Ovary (tissue), 9 donors: Measurements from ENCODE around the gene USP36. TPM values are rescaled to one million over a fixed set of nuclear protein-coding genes. Genes with fewer than 3 reads are reported as not detected.

ENCODE experiments used
- DNase-seq, 5 donors: peaks; one replicate each; pipeline ENCODE4 v3.0.0-alpha.2; 2019 to 2020
- H3K27ac ChIP-seq, 2 donors: fragments of 200-600 bp; one replicate each; pipeline versions ENCODE4 v1.5.1 to v1.8.0; 2019 to 2022
- H3K27me3 ChIP-seq: fragments of 200-600 bp; one replicate; pipeline ENCODE4 v1.8.0; 2022
- H3K36me3 ChIP-seq: fragments of 200-600 bp; sonication (generic); one replicate; pipeline ENCODE4 v1.5.1; 2019
- H3K4me1 ChIP-seq: one replicate; pipeline ENCODE4 v1.8.1; 2013; ENCODE audit warnings: mild to moderate bottlenecking, moderate library complexity; ENCODE audit not compliant: insufficient read depth
- H3K4me3 ChIP-seq: fragments of 200-600 bp; sonication (generic); one replicate; pipeline ENCODE4 v1.5.1; 2017
- H3K9me3 ChIP-seq, 2 donors: fragments of 200-600 bp in 1 of 2; sonication (generic) in 1 of 2; one replicate each; pipeline versions ENCODE4 v1.5.1 to v1.8.1; 2013 to 2019; ENCODE audit warnings: mild to moderate bottlenecking in 1 of 2, moderate library complexity in 1 of 2
- EP300 ChIP-seq: sonication (generic); formaldehyde crosslinking; IDR thresholded peaks from one replicate; pipeline ENCODE4 v1.6.1; 2017; ENCODE audit warnings: antibody characterized with exemption
- POLR2A ChIP-seq: fragments of 450-650 bp; IDR thresholded peaks from one replicate; pipeline ENCODE4 v1.6.1; 2017; ENCODE audit warnings: antibody characterized with exemption, mild to moderate bottlenecking, moderate library complexity
- WGBS, 3 donors: extraction: QIAGEN DNeasy Blood & Tissue Kit in 1 of 3; methylation state at CpG; one replicate each; pipeline versions ENCODE4 v1.1.5 to v1.1.7; 2013 to 2017; 5-methylcytosine and 5-hydroxymethylcytosine counted together
- intact Hi-C, 4 donors: fragments of 100-400 bp; cut with DNase I; formaldehyde crosslinking; loops; one replicate each; pipeline versions ENCODE4 v1.11.0 to v1.15.1; 2022 to 2023
- polyA plus RNA-seq, 2 donors: library from polyadenylated mRNA; stranded (reverse); fragments of 200-250 nt in 1 of 2; fragments of 350-450 nt in 1 of 2; fragmentation: Illumina TruSeq in 1 of 2; extraction: RNeasy Lipid Tissue Mini Kit (QIAGEN cat#74804) in 1 of 2; gene quantifications; one replicate each; pipeline ENCODE4 v1.2.3, GENCODE V29; 2013 to 2014
- total RNA-seq, 7 donors: library from RNA; depleted of rRNA in 2 of 7; stranded (reverse); fragments of >200 nt in 2 of 7; fragmentation: NEBNext Ultra II Directional in 3 of 7; extraction: Animal tissue kit (Norgen Biotek cat#: 25700) in 3 of 7; gene quantifications; one replicate each; pipeline versions ENCODE4 v1.1.0 to v1.2.4, GENCODE V29; 2016 to 2023
- TF ChIP-seq, protein P1 (sequence below), 3 donors: fragments of 450-650 bp in 2 of 3; fragments of 200-600 bp in 1 of 3; IDR thresholded peaks; one replicate each; pipeline versions ENCODE4 v1.5.1 to v1.8.0; 2016 to 2022; ENCODE audit warnings: antibody characterized with exemption in 3 of 3, mild to moderate bottlenecking in 1 of 3
- donor health status: DM: no; HTN: no; CAD: no; lungs with moderate emphysema.
- donor health status: DM: no; HTN: no; CAD: no.
- donor health status: Bipolar disorder and iron deficiency.
- donor health status: DM: yes; HTN: yes; CAD: no.
- donor health status: DM: no; HTN: no; CAD: no.
- donor health status: DM: yes; HTN: yes; CAD: no.

Gene USP36
- total and polyA plus RNA-seq, 9 donors = 38.7 to 127 (median 67.4) TPM

DNA sequence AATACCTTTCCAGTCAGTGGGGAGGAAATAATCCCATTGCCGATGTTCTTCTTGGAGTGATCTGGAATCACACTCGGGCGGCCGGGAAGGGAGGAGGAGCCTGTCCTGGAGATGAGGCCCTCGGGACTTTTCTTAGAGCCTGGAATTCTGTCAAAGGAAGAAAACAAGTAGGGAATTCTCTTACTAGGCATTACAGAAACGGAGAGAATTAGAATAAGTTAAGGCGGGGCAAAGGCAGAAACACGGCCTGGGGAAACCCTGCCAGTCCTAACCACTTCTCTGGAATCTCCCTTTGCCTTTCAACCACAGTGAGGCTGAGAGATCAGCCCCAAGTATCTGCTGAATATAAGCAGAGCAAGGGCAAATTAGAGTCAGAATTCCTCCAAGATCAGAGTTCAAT lies 27.8 kb downstream of the USP36 start:
- no peak for DNase-seq
- no peaks in the 10 kb centered on the region for H3K36me3 ChIP-seq
- intact Hi-C loops = no loop called here

DNA sequence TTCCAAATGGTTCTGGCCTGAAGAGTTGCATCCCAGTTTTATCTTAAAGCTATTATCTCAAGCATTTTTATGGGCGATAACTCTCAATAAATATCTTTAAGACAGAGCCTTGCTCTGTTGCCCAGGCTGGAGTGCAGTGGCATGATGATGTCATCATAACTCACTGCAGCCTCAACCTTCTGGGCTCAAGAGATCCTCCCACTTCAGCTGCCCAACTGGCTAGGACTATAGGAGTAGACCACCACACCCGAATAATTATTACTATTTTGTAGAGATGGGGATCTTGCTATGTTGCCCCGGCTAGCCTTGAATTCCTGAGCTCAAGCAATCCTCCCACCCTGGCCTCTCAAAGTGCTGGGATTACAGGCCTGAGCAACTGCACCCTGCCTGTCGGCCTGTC lies 32.5 kb downstream of the USP36 start:
- H3K9me3 ChIP-seq = no peaks in the 10 kb centered on the region
- H3K4me3 ChIP-seq = no peak overlapping the region
- H3K27me3 ChIP-seq = no peaks in the 10 kb centered on the region
- TF ChIP-seq, protein P1, sequence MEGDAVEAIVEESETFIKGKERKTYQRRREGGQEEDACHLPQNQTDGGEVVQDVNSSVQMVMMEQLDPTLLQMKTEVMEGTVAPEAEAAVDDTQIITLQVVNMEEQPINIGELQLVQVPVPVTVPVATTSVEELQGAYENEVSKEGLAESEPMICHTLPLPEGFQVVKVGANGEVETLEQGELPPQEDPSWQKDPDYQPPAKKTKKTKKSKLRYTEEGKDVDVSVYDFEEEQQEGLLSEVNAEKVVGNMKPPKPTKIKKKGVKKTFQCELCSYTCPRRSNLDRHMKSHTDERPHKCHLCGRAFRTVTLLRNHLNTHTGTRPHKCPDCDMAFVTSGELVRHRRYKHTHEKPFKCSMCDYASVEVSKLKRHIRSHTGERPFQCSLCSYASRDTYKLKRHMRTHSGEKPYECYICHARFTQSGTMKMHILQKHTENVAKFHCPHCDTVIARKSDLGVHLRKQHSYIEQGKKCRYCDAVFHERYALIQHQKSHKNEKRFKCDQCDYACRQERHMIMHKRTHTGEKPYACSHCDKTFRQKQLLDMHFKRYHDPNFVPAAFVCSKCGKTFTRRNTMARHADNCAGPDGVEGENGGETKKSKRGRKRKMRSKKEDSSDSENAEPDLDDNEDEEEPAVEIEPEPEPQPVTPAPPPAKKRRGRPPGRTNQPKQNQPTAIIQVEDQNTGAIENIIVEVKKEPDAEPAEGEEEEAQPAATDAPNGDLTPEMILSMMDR (IDR thresholded peaks at IDR 0.05) = no peak
- H3K4me1 ChIP-seq = no peaks in the 10 kb centered on the region
- no peaks in the 10 kb centered on the region for H3K36me3 ChIP-seq
- intact Hi-C loops = no loop called here
- no peak overlapping the region for H3K27ac ChIP-seq
- no peak for DNase-seq
- 59 to 67% (median 67%) methylated on average over 4 of the region's 4 CpGs for WGBS, 3 donors

More for the DNA sequence above, 27.8 kb downstream of the USP36 start:
- H3K27me3 ChIP-seq = no peaks in the 10 kb centered on the region
- H3K4me1 ChIP-seq = no peaks in the 10 kb centered on the region
- TF ChIP-seq, protein P1 (IDR thresholded peaks at IDR 0.05) = no peak
- TF ChIP-seq POLR2A (no peak), EP300 (no peak)
- no peak overlapping the region for H3K27ac ChIP-seq
- 66 to 71% (median 69%) methylated on average over 8 of the region's 8 CpGs for WGBS, 3 donors
- no peaks in the 10 kb centered on the region for H3K9me3 ChIP-seq
- no peak overlapping the region for H3K4me3 ChIP-seq

DNA sequence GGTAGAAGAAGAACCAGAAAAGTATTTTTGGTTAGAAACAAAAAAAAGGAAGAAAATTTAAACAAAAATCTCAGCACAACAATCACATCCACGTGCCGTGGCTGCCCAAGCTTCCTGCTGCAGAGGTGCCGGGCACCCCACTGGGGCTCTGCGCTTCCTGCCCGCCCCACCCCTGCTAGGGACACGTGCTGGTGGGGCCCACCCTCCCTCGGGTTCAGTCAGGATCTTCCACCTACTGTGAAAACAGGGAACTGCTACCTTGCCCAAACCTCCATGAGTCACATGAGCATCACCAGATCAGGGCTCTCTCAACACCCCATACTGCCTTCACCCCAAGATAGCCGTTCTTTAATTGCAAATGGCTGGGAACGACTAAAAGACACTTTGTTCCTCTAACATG lies 34.2 kb downstream of the USP36 start:
- intact Hi-C loops = no loop called here
- Histone ChIP-seq H3K36me3 (no peaks in the 10 kb centered on the region), H3K4me1 (peaks cover 2% of the 10 kb centered on the region), H3K9me3 (no peaks in the 10 kb centered on the region), H3K4me3 (no peak overlapping the region), H3K27ac (no peak overlapping the region), H3K27me3 (no peaks in the 10 kb centered on the region)
- no peak for DNase-seq
- TF ChIP-seq, protein P1 (IDR thresholded peaks at IDR 0.05) = no peak
- TF ChIP-seq EP300 (no peak), POLR2A (no peak)
- WGBS, 3 donors = 45 to 61% (median 47%) methylated on average over 9 of the region's 9 CpGs

DNA sequence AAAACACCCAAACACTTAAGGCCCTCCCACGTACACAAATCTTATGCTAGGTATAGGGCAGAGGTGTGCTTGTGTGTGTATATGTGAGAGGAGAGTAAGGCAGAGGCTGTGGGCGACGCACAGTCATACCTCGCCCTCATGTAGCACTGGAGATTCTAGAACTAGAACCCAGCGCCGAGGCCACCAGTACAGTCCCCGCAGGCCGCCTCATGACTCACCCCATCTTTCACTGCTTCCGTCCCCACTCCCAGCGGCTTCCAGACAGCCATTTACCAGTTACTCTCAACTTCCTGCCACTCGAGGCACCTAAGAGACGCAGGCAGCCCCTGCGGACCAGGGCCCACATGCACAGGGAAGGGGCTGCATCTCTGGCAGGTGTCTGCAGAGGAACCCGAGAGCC lies 35.3 kb downstream of the USP36 start:
- intact Hi-C loops = no loop called here
- Histone ChIP-seq H3K9me3 (no peaks in the 10 kb centered on the region), H3K27me3 (no peaks in the 10 kb centered on the region), H3K4me3 (no peak overlapping the region), H3K36me3 (no peaks in the 10 kb centered on the region), H3K4me1 (peaks cover 2% of the 10 kb centered on the region), H3K27ac (no peak overlapping the region)
- no peak for DNase-seq
- 91 to 94% (median 93%) methylated on average over 14 of the region's 14 CpGs for WGBS, 3 donors
- TF ChIP-seq, protein P1 (IDR thresholded peaks at IDR 0.05) = no peak
- TF ChIP-seq POLR2A = no peak
- no peak for TF ChIP-seq EP300

DNA sequence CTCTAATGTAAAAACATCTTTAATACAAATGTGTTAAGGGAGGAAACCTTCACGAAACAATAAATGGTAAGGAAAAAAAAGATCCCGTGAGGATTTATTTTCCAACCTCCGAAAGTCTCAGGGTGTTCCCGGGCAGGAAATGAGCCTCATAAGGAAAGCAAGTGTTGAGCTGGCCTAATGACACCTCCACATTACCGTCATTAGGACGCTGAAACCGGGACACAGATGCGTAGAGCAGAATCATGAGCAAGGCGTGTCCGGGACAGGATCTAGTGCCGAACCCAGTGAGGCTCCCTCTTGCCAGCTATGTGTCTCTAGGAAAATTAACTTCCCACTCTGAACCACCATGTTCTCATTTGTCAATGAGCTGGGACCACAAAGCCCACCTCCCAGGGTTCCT lies 35.8 kb downstream of the USP36 start:
- Histone ChIP-seq H3K4me1 (peaks cover 2% of the 10 kb centered on the region), H3K9me3 (no peaks in the 10 kb centered on the region), H3K36me3 (no peaks in the 10 kb centered on the region), H3K27ac (no peak overlapping the region), H3K4me3 (no peak overlapping the region), H3K27me3 (no peaks in the 10 kb centered on the region)
- no peak for DNase-seq
- TF ChIP-seq EP300 (no peak), POLR2A (no peak)
- TF ChIP-seq, protein P1 (IDR thresholded peaks at IDR 0.05) = no peak
- 84 to 85% (median 85%) methylated on average over 11 of the region's 11 CpGs for WGBS, 3 donors
- intact Hi-C loops = no loop called here
